Measurements from ENCODE around the gene ABCF1. TPM values are rescaled to one million over a fixed set of nuclear protein-coding genes. Genes with fewer than 3 reads are reported as not detected.
"Not testable (repeated sequence)": the region's sequence is repeated elsewhere in the genome, so short reads cannot be mapped to it uniquely, and the experiment has no call there.

Gene ABCF1
- total RNA-seq, 2 donors from 2014 or later, result 42.3 to 49.2 TPM

DNA sequence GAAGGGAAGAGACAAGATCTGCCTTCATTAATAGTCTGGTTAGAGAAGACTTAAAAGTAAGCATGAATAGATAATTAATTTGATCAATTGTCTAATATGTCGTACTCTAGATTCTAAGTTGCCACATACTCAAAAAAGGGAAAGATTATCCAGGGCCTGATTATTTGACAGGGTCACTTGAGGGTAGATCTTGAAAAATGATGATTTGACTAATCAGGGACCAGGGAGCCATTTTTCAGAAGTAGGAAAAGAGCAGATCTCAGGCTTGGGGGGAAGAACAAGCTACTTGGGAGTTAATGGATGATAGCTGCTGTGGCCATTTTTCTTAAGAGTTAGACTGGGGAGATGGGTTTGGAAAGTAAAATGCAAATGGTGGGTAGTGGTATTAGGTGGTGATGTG, 21.0 kb downstream of the ABCF1 start:
- WGBS, result 95% methylated on average over 1 of the region's 1 CpG
- Histone ChIP-seq H3K4me3 (no peak overlapping the region), H3K9me3 (no peaks in the 10 kb centered on the region), H3K27ac (peak overlapping the region; percentile 67 to 69), H3K27me3 (replicated peaks; ENCODE audit: insufficient read depth) (no peaks in the 10 kb centered on the region), H3K4me1 (replicated peaks) (peaks cover 14% of the 10 kb centered on the region), H3K36me3 (peaks cover 0 to 5% of the 10 kb centered on the region in 2 donors)
- intact Hi-C loops (cut with DNase I), result loop anchor here (10.0 kb wide), 1 partner anchor 47 kb away; no protein-coding TSS in a partner anchor
- no peak for DNase-seq (ENCODE audit: low spot score)
- TF ChIP-seq CTCF (IDR thresholded peaks at IDR 0.05), result no peak
- TF ChIP-seq POLR2A (IDR thresholded peaks at IDR 0.05), result no peak
- TF ChIP-seq POLR2AphosphoS5 (IDR thresholded peaks at IDR 0.05), result no peak

GRCh38 chr6:30597315-30598144, 26.3 kb downstream of the ABCF1 start:
- DNase-seq (ENCODE audit: low spot score), result peak; percentile 81
- H3K9me3 ChIP-seq; H3K4me1 ChIP-seq (replicated peaks); H3K36me3 ChIP-seq; H3K4me3 ChIP-seq; H3K27me3 ChIP-seq (replicated peaks; ENCODE audit: insufficient read depth); H3K27ac ChIP-seq: not testable (repeated sequence)
- TF ChIP-seq POLR2AphosphoS5 (IDR thresholded peaks at IDR 0.05), result peak; percentile 46
- TF ChIP-seq CTCF (IDR thresholded peaks at IDR 0.05), result peak; percentile 45 to 80 (median 72)
- intact Hi-C loops (cut with DNase I), result loop anchor here (10.0 kb wide), 1 partner anchor 53 kb away; no protein-coding TSS in a partner anchor
- 75% methylated on average over 15 of the region's 15 CpGs for WGBS

DNA sequence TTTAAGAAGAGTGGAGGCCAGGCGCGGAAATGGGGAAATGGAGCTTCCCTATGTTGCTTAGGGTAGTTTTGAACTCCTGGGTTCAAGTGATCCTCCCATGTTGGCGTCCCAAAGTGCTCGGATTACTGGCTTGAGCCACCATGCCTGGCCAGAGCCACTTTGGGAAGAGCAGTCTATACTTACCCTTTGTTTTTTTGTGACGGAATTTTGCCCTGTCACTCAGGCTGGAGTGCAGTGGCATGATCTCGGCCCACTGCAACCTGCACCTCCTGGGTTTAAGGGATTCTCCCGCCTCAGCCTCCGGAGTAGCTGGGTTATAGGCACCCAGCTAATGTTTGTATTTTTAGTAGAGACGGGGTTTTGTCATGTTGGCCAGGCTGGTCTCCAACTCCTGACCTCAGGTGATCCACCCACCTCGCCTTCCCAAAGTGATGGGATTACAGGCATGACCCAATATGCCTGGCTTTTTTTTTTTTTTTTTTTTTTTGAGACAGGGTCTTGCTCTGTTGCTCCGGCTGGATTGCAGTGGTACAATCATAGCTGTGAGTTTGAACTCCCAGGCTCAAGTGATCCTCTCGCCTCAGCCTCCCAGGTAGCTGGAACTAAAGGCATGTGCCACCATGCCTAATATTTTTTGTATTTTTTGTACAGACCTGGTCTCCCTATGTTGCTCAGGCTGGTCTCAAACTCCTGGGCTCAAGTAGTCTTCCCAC, 27.8 kb downstream of the ABCF1 start:
- peaks cover 16 to 20% of the 10 kb centered on the region in 2 donors for H3K36me3 ChIP-seq
- 69% methylated on average over 12 of the region's 12 CpGs for WGBS
- intact Hi-C loops (cut with DNase I), result loop anchor here (10.0 kb wide), 1 partner anchor 54 kb away; no protein-coding TSS in a partner anchor

DNA sequence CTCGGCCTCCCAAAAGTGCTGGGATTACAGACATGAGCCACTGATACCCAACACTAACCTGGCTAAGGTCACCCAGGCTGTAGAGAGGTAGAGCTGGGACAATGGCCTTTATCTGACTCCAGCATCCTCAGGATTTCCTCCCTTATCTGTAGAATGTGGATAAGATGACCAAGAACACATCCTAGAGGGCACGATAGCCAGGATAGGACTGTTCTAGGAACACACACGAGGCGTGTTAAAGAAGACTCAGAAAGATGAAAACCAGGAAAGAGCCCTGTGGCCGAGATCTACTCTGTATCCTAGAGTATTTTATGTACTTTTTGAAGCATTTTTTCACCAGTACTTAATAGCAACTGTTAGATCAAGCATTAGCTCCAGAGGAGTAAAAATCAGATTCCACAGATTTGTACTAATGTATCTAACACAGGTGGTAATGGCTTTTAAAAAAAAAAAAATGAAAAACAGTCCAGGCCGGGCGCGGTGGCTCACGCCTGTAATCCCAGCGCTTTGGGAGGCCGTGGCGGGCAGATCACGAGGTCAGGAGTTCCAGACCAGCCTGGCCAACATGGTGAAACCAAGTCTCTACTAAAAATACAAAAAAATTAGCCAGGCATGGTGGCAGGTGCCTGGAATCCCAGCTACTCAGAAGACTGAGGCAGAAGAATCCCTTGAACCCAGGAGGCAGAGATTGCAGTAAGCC, 28.5 kb downstream of the ABCF1 start:
- Histone ChIP-seq H3K36me3 (peaks cover 23 to 27% of the 10 kb centered on the region in 2 donors), H3K4me1 (replicated peaks) (no peaks in the 10 kb centered on the region), H3K4me3 (no peak overlapping the region), H3K27ac (no peak overlapping the region), H3K27me3 (replicated peaks; ENCODE audit: insufficient read depth) (no peaks in the 10 kb centered on the region), H3K9me3 (no peaks in the 10 kb centered on the region)
- TF ChIP-seq POLR2A (IDR thresholded peaks at IDR 0.05) (no peak), CTCF (IDR thresholded peaks at IDR 0.05) (no peak), POLR2AphosphoS5 (IDR thresholded peaks at IDR 0.05) (no peak)
- intact Hi-C loops (cut with DNase I), result loop anchor here (10.0 kb wide), 1 partner anchor 55 kb away; no protein-coding TSS in a partner anchor
- no peak for DNase-seq (ENCODE audit: low spot score)
- WGBS, result 82% methylated on average over 13 of the region's 13 CpGs

More for the DNA sequence above, 27.8 kb downstream of the ABCF1 start:
- Histone ChIP-seq H3K4me1 (replicated peaks) (no peaks in the 10 kb centered on the region), H3K4me3 (no peak overlapping the region), H3K27ac (no peak overlapping the region), H3K27me3 (replicated peaks; ENCODE audit: insufficient read depth) (no peaks in the 10 kb centered on the region), H3K9me3 (no peaks in the 10 kb centered on the region)
- TF ChIP-seq CTCF (IDR thresholded peaks at IDR 0.05) (no peak), POLR2AphosphoS5 (IDR thresholded peaks at IDR 0.05) (no peak), POLR2A (IDR thresholded peaks at IDR 0.05) (no peak)
- DNase-seq (ENCODE audit: low spot score), result no peak

Measured in prostate gland (tissue), 2 donors.